K562 (cell line): ENCODE data around the gene AOC3. TPM values are rescaled to one million over a fixed set of nuclear protein-coding genes. Genes with fewer than 3 reads are reported as not detected.
A peak's percentile ranks its signal among the peaks of the same experiment; 100 is the strongest.

Experiments
- CBFA2T3 ChIP-seq: fragments of 450-650 bp; IDR thresholded peaks from 2 replicates; pipeline ENCODE4 v1.6.1; 2017
- CC2D1A ChIP-seq: fragments of 450-650 bp; IDR thresholded peaks from 2 replicates; pipeline ENCODE4 v1.6.1; 2017; ENCODE audit warnings: mild to moderate bottlenecking
- FOXK1 ChIP-seq: sonication (generic); formaldehyde crosslinking; IDR thresholded peaks from 2 replicates; pipeline ENCODE4 v1.8.0; 2022; ENCODE audit warnings: missing genetic modification reagents, mild to moderate bottlenecking, borderline replicate concordance
- HNRNPH1 ChIP-seq: fragments of 200-400 bp; formaldehyde crosslinking; optimal IDR thresholded peaks from 2 replicates; pipeline ENCODE3; 2017; ENCODE audit warnings: low read depth, mild to moderate bottlenecking, low read length, moderate library complexity
- MAZ ChIP-seq, 2 experiments: fragments of 450-650 bp in 1 of 2; sonication (generic) in 1 of 2; formaldehyde crosslinking; IDR thresholded peaks in 1 of 2; conservative IDR thresholded peaks in 1 of 2; 2 replicates each; pipeline versions ENCODE4 v1.4.0 to v1.5.0; 2020; ENCODE audit warnings: mild to moderate bottlenecking in 1 of 2, missing genetic modification reagents in 1 of 2
- MED1 ChIP-seq: sonication (generic); formaldehyde crosslinking; IDR thresholded peaks from 2 replicates; pipeline ENCODE4 v1.8.1; 2023; ENCODE audit warnings: missing genetic modification reagents, borderline replicate concordance
- SETDB1 ChIP-seq: IDR thresholded peaks from one replicate; pipeline ENCODE4 v1.6.1; 2012; ENCODE audit warnings: low read length, control low read depth, inconsistent platforms
- polyA plus RNA-seq, 8 experiments: library from polyadenylated mRNA; depleted of rRNA in 4 of 8; stranded (reverse) in 5 of 8; unstranded in 3 of 8; fragments of >200 nt; fragmentation: Nextera tagmentation in 2 of 8; fragmentation: Illumina TruSeq in 1 of 8; extraction: Ambion mirVana in 2 of 8; extraction: Trizol in 1 of 8; gene quantifications; 2 replicates each; pipeline versions ENCODE4 v1.2.1 to v1.2.3, GENCODE V29; 2011 to 2014; ENCODE audit warnings: inconsistent platforms in 1 of 8, missing spikeins in 1 of 8
- total RNA-seq, 7 experiments: library from RNA; depleted of rRNA in 6 of 7; stranded (reverse); fragments of >200 nt in 6 of 7; fragmentation: Illumina TruSeq in 2 of 7; extraction: Trizol in 2 of 7; gene quantifications; 2 replicates each; pipeline versions ENCODE4 v1.2.1 to v1.2.3, GENCODE V29; 2011 to 2021; ENCODE audit warnings: low replicate concordance in 1 of 7
- TF ChIP-seq, protein P1 (sequence below), 2 experiments: fragments of 450-650 bp; formaldehyde crosslinking in 1 of 2; IDR thresholded peaks; 2 replicates each; pipeline versions ENCODE4 v1.4.0 to v1.6.1; 2014 to 2020; ENCODE audit warnings: mild to moderate bottlenecking in 2 of 2, borderline replicate concordance in 1 of 2, low read depth in 1 of 2
- TF ChIP-seq, protein P2 (sequence below): fragments of 450-650 bp; IDR thresholded peaks from 2 replicates; pipeline ENCODE4 v1.6.1; 2017; ENCODE audit warnings: antibody characterized with exemption, mild to moderate bottlenecking
- TF ChIP-seq, protein P3 (sequence below): sonication (generic); formaldehyde crosslinking; IDR thresholded peaks from 2 replicates; pipeline ENCODE4 v1.8.0; 2022; ENCODE audit warnings: mild to moderate bottlenecking, missing genetic modification reagents

The AOC3 gene
- total and polyA plus RNA-seq, 9 of the 15 experiments (the other 6 are each of a cell fraction or from before 2014, with no cell fraction given) = 0.09 to 0.42 (median 0.22) TPM; not detected in 3

DNA sequence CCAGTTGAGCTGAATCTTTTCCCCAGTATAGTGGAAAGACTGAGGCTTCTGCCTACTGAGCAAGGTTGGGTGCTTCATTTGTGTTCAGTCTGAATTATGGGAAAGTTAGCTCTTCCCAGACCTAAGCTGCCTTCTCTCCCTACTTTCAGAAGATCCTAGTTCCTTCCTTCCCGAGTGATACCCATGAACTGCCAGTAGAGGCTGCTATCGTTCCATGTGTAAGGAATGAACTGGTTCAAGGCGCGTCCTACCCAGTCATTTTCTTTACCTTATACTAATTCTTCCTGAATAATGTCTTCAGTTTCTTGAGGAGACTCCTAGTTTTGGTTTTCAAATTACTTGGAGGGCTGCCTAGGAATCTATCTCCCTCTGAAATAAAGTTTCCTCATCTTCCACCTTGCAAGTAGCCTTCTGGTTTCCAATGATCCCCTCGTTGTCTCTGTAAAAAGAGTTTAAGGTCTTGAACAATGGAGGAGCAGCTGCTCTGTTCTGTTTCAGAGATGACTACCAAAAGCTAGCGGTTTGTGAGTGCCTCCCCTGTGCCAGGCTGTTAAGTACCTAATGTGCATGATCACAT, 7.6 kb upstream of the AOC3 start (continued):
- TF ChIP-seq, protein P1, sequence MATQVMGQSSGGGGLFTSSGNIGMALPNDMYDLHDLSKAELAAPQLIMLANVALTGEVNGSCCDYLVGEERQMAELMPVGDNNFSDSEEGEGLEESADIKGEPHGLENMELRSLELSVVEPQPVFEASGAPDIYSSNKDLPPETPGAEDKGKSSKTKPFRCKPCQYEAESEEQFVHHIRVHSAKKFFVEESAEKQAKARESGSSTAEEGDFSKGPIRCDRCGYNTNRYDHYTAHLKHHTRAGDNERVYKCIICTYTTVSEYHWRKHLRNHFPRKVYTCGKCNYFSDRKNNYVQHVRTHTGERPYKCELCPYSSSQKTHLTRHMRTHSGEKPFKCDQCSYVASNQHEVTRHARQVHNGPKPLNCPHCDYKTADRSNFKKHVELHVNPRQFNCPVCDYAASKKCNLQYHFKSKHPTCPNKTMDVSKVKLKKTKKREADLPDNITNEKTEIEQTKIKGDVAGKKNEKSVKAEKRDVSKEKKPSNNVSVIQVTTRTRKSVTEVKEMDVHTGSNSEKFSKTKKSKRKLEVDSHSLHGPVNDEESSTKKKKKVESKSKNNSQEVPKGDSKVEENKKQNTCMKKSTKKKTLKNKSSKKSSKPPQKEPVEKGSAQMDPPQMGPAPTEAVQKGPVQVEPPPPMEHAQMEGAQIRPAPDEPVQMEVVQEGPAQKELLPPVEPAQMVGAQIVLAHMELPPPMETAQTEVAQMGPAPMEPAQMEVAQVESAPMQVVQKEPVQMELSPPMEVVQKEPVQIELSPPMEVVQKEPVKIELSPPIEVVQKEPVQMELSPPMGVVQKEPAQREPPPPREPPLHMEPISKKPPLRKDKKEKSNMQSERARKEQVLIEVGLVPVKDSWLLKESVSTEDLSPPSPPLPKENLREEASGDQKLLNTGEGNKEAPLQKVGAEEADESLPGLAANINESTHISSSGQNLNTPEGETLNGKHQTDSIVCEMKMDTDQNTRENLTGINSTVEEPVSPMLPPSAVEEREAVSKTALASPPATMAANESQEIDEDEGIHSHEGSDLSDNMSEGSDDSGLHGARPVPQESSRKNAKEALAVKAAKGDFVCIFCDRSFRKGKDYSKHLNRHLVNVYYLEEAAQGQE (IDR thresholded peaks at IDR 0.05; ENCODE audit: borderline replicate concordance) = peak; percentile 89
- TF ChIP-seq, protein P1 (CRISPR knock-in tag; IDR thresholded peaks at IDR 0.05; ENCODE audit: low read depth) = no peak
- TF ChIP-seq, protein P2, sequence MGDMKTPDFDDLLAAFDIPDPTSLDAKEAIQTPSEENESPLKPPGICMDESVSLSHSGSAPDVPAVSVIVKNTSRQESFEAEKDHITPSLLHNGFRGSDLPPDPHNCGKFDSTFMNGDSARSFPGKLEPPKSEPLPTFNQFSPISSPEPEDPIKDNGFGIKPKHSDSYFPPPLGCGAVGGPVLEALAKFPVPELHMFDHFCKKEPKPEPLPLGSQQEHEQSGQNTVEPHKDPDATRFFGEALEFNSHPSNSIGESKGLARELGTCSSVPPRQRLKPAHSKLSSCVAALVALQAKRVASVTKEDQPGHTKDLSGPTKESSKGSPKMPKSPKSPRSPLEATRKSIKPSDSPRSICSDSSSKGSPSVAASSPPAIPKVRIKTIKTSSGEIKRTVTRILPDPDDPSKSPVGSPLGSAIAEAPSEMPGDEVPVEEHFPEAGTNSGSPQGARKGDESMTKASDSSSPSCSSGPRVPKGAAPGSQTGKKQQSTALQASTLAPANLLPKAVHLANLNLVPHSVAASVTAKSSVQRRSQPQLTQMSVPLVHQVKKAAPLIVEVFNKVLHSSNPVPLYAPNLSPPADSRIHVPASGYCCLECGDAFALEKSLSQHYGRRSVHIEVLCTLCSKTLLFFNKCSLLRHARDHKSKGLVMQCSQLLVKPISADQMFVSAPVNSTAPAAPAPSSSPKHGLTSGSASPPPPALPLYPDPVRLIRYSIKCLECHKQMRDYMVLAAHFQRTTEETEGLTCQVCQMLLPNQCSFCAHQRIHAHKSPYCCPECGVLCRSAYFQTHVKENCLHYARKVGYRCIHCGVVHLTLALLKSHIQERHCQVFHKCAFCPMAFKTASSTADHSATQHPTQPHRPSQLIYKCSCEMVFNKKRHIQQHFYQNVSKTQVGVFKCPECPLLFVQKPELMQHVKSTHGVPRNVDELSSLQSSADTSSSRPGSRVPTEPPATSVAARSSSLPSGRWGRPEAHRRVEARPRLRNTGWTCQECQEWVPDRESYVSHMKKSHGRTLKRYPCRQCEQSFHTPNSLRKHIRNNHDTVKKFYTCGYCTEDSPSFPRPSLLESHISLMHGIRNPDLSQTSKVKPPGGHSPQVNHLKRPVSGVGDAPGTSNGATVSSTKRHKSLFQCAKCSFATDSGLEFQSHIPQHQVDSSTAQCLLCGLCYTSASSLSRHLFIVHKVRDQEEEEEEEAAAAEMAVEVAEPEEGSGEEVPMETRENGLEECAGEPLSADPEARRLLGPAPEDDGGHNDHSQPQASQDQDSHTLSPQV = no peak
- TF ChIP-seq MAZ (CRISPR knock-in tag; conservative IDR thresholded peaks at IDR 0.05 in 1 of 2, IDR thresholded peaks at IDR 0.05 in 1 of 2) (no peak), CBFA2T3 (no peak), FOXK1 (CRISPR knock-in tag) (no peak), HNRNPH1 (no peak), SETDB1 (no peak), CC2D1A (peak; percentile 59; the same call in 1 of the 2 replicates), MED1 (CRISPR knock-in tag) (no peak)
- TF ChIP-seq, protein P3, sequence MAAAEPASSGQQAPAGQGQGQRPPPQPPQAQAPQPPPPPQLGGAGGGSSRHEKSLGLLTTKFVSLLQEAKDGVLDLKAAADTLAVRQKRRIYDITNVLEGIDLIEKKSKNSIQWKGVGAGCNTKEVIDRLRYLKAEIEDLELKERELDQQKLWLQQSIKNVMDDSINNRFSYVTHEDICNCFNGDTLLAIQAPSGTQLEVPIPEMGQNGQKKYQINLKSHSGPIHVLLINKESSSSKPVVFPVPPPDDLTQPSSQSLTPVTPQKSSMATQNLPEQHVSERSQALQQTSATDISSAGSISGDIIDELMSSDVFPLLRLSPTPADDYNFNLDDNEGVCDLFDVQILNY = no peak
